ENCODE measurements around the gene TCAIM. TPM values are rescaled to one million over a fixed set of nuclear protein-coding genes. Genes with fewer than 3 reads are reported as not detected.
A peak's percentile ranks its signal among the peaks of the same experiment; 100 is the strongest.

TCAIM gene
- total and polyA plus RNA-seq, 2 experiments from 2014 or later: 10.3 to 26.0 TPM

- Histone ChIP-seq H2AFZ (no peak overlapping the region), H3K9me2 (ENCODE audit: insufficient read depth) (no peaks in the 10 kb centered on the region), H3K4me3 (no peak overlapping the region), H3K4me1 (ENCODE audit: insufficient read depth) (peaks cover 15% of the 10 kb centered on the region), H4K20me1 (replicated peaks; ENCODE audit: insufficient read depth) (peaks cover 8% of the 10 kb centered on the region; the same call in 1 of the 2 replicates), H3K79me2 (replicated peaks; ENCODE audit: insufficient read depth) (no peaks in the 10 kb centered on the region), H3K27ac (ENCODE audit: low read depth) (0 out of 2 replicates have a peak overlapping the region, but pooled peaks have one; percentile 35), H3K27me3 (ENCODE audit: insufficient read depth) (no peaks in the 10 kb centered on the region), H3K36me3 (ENCODE audit: insufficient read depth) (no peaks in the 10 kb centered on the region), H3F3A (replicated peaks; ENCODE audit: low read depth) (no peaks in the 10 kb centered on the region), H3K4me2 (no peak overlapping the region)
- H3K9me3 Mint-ChIP-seq: no peaks in the 10 kb centered on the region
- peaks cover 2% of the 10 kb centered on the region; the same call in 1 of the 3 replicates for H3K36me3 Mint-ChIP-seq (ENCODE audit: low read depth)
- H3K27ac Mint-ChIP-seq: no peak overlapping the region
- peak; percentile 93 for ATAC-seq
- TF ChIP-seq ZNF462 (CRISPR knock-in tag; IDR thresholded peaks at IDR 0.05) (no peak), ETS1 (IDR thresholded peaks at IDR 0.05) (no peak), REST (IDR thresholded peaks at IDR 0.05; ENCODE audit: unreplicated experiment) (no peak), ZNF331 (CRISPR knock-in tag; IDR thresholded peaks at IDR 0.05; ENCODE audit: low read depth) (no peak)
- H3K27me3 Mint-ChIP-seq (ENCODE audit: insufficient read depth, low read depth, poor library complexity): no peaks in the 10 kb centered on the region
- no peak overlapping the region for H3K4me3 Mint-ChIP-seq
- peak; percentile 80 for DNase-seq (ENCODE audit: low spot score)
- peaks cover 31% of the 10 kb centered on the region for H3K4me1 Mint-ChIP-seq
These were observed 20.7 kb downstream of the TCAIM start for GRCh38 chr3:44359146-44359751.

All from GM23338 (cell line).